ENCODE data around the gene THUMPD3.

DNA sequence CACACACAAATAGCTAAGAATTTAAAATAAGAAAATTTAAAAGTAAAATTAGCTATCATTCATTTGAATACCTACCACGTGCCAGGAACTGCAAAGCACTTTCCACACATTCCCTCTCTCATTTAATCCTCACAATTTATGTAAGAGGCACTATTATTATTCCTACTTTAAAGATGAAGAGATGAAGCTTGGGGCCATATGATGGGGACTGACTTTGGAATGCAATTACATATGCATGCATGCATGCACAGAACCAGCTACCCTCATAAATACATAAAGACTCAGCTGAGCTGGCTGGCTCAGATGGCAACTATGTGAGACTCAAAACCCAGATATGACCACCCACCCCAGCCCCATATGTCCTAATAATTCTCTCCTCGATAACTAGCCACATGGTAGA lies 31.7 kb upstream of the THUMPD3 start:
- TF ChIP-seq, protein P1, sequence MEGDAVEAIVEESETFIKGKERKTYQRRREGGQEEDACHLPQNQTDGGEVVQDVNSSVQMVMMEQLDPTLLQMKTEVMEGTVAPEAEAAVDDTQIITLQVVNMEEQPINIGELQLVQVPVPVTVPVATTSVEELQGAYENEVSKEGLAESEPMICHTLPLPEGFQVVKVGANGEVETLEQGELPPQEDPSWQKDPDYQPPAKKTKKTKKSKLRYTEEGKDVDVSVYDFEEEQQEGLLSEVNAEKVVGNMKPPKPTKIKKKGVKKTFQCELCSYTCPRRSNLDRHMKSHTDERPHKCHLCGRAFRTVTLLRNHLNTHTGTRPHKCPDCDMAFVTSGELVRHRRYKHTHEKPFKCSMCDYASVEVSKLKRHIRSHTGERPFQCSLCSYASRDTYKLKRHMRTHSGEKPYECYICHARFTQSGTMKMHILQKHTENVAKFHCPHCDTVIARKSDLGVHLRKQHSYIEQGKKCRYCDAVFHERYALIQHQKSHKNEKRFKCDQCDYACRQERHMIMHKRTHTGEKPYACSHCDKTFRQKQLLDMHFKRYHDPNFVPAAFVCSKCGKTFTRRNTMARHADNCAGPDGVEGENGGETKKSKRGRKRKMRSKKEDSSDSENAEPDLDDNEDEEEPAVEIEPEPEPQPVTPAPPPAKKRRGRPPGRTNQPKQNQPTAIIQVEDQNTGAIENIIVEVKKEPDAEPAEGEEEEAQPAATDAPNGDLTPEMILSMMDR (conservative IDR thresholded peaks at IDR 0.05; ENCODE audit: low read depth, low read length) = no peak
- TF ChIP-seq CEBPB (IDR thresholded peaks at IDR 0.05; ENCODE audit: low read depth, low read length) (no peak), MAFK (IDR thresholded peaks at IDR 0.05; ENCODE audit: low read depth, low read length) (no peak), POLR2A (IDR thresholded peaks at IDR 0.05; ENCODE audit: low read depth, low read length) (no peak), MXI1 (IDR thresholded peaks at IDR 0.05; ENCODE audit: borderline replicate concordance, low read depth, low read length) (no peak), SMC3 (IDR thresholded peaks at IDR 0.05; ENCODE audit: low read depth, low read length) (no peak), FOS (IDR thresholded peaks at IDR 0.05; ENCODE audit: low read depth, low read length) (no peak), NFE2L2 (IDR thresholded peaks at IDR 0.05; ENCODE audit: low read depth, low read length) (no peak), BHLHE40 (IDR thresholded peaks at IDR 0.05; ENCODE audit: low read depth, low read length) (no peak), RFX5 (IDR thresholded peaks at IDR 0.05; ENCODE audit: low read depth, low read length) (no peak), RAD21 (IDR thresholded peaks at IDR 0.05; ENCODE audit: low read length) (no peak), MAZ (IDR thresholded peaks at IDR 0.05; ENCODE audit: borderline replicate concordance, low read depth, low read length) (no peak)
- TF ChIP-seq, protein P2, sequence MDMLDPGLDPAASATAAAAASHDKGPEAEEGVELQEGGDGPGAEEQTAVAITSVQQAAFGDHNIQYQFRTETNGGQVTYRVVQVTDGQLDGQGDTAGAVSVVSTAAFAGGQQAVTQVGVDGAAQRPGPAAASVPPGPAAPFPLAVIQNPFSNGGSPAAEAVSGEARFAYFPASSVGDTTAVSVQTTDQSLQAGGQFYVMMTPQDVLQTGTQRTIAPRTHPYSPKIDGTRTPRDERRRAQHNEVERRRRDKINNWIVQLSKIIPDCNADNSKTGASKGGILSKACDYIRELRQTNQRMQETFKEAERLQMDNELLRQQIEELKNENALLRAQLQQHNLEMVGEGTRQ (IDR thresholded peaks at IDR 0.05; ENCODE audit: low read depth, low read length) = no peak

All from IMR-90 (cell line).